HL-60 (cell line): ENCODE results near the gene SIRT6.

Experiments used
- DNase-seq, 2 experiments: peaks; one replicate each; pipeline ENCODE4 v3.0.0-alpha.2; 2010 to 2020; ENCODE audit warnings: low read depth in 1 of 2, low spot score in 1 of 2
- H3K27ac ChIP-seq: fragments of 250-450 bp; sonication (Bioruptor Pico); replicated peaks from 2 replicates; pipeline ENCODE4 v1.5.1; 2020; ENCODE audit warnings: mild to moderate bottlenecking, moderate library complexity
- H3K27me3 ChIP-seq: fragments of 250-450 bp; sonication (Bioruptor Pico); 2 replicates; pipeline ENCODE4 v1.5.1; 2021; ENCODE audit warnings: mild to moderate bottlenecking, moderate library complexity; ENCODE audit not compliant: insufficient read depth, poor library complexity, severe bottlenecking
- H3K4me3 ChIP-seq: replicated peaks from 2 replicates; pipeline ENCODE4 v1.5.1; 2011; ENCODE audit warnings: mild to moderate bottlenecking, control low read depth, low read length; ENCODE audit not compliant: insufficient read depth
- GABPA ChIP-seq: IDR thresholded peaks from 2 replicates; pipeline ENCODE4 v1.6.1; 2012; ENCODE audit warnings: low read depth
- POLR2AphosphoS5 ChIP-seq: IDR thresholded peaks from 2 replicates; pipeline ENCODE4 v1.6.1; 2012; ENCODE audit warnings: low read depth
- REST ChIP-seq: IDR thresholded peaks from 2 replicates; pipeline ENCODE4 v1.6.1; 2012; ENCODE audit warnings: low read depth; ENCODE audit not compliant: insufficient replicate concordance
- SPI1 ChIP-seq: IDR thresholded peaks from 2 replicates; pipeline ENCODE4 v1.6.1; 2012; ENCODE audit warnings: low read depth, mild to moderate bottlenecking, borderline replicate concordance
- TF ChIP-seq, protein P1 (sequence below): IDR thresholded peaks from one replicate; pipeline ENCODE4 v1.5.1; 2011; ENCODE audit warnings: low read length, control low read depth, inconsistent platforms; ENCODE audit not compliant: insufficient read depth

The SIRT6 gene

DNA sequence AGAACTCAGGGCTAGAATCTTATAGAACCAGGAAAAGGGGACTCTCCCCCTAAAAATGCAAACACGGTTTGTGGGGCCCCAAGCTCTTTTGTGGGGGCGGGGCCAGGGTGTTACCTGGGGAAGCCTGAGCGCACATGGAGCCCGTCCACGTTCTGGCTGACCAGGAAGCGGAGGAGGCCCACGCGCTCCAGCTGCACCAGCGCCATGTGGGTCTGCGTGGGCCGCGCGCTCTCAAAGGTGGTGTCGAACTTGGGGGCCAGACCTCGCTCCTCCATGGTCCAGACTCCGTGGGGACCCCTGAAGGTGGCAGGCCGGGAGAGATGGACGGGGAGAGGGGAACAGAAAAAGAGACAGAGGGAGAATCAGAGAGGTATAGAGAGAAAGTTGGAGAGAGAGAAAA lies 3.4 kb downstream of the SIRT6 start:
- no peak overlapping the region for H3K27ac ChIP-seq
- no peaks in the 10 kb centered on the region for H3K27me3 ChIP-seq
- TF ChIP-seq REST: no peak
- TF ChIP-seq POLR2AphosphoS5: no peak
- no peak for TF ChIP-seq SPI1
- TF ChIP-seq, protein P1, sequence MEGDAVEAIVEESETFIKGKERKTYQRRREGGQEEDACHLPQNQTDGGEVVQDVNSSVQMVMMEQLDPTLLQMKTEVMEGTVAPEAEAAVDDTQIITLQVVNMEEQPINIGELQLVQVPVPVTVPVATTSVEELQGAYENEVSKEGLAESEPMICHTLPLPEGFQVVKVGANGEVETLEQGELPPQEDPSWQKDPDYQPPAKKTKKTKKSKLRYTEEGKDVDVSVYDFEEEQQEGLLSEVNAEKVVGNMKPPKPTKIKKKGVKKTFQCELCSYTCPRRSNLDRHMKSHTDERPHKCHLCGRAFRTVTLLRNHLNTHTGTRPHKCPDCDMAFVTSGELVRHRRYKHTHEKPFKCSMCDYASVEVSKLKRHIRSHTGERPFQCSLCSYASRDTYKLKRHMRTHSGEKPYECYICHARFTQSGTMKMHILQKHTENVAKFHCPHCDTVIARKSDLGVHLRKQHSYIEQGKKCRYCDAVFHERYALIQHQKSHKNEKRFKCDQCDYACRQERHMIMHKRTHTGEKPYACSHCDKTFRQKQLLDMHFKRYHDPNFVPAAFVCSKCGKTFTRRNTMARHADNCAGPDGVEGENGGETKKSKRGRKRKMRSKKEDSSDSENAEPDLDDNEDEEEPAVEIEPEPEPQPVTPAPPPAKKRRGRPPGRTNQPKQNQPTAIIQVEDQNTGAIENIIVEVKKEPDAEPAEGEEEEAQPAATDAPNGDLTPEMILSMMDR: no peak
- no peak for TF ChIP-seq GABPA
- DNase-seq: no peak
- no peak overlapping the region for H3K4me3 ChIP-seq

DNA sequence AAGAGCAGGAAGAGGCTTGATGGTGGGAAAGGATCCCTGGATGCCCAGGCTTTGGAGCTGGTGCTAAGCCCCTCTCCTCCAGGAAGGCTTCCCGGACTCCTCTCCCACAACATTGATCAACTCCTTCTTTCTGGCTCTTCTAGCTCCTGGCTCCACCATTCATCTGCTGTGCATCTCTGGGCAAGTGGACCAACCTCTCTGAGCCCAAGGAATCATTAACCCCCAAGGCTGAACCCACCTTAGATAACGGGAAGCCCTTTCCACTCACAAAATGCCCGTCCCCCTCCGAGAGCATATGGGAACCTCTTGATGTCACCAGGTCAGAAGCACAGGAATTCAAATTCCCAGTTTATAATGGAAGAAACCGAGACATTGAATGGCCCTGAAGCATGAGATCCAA lies 5.2 kb downstream of the SIRT6 start:
- H3K4me3 ChIP-seq: no peak overlapping the region
- H3K27ac ChIP-seq: no peak overlapping the region
- TF ChIP-seq POLR2AphosphoS5: no peak
- no peak for TF ChIP-seq GABPA
- TF ChIP-seq SPI1: no peak
- TF ChIP-seq, protein P1: no peak
- DNase-seq: no peak
- H3K27me3 ChIP-seq: no peaks in the 10 kb centered on the region

DNA sequence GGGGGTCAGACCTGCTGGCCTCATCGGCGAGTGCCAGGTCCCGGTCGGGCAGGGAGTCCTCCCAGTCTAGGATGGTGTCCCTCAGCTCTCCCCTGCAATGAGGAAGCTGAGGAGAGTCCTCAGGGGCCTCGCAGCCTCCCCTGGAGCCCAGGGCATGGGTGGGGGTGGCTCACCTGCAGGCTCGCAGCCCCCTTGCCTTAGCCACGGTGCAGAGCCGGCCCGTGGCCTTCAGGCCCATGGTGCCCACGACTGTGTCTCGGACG lies 6.8 kb downstream of the SIRT6 start:
- H3K27ac ChIP-seq: no peak overlapping the region
- H3K27me3 ChIP-seq: no peaks in the 10 kb centered on the region
- H3K4me3 ChIP-seq: no peak overlapping the region
- TF ChIP-seq, protein P1: no peak
- TF ChIP-seq GABPA (no peak), REST (no peak), SPI1 (no peak), POLR2AphosphoS5 (no peak)
- DNase-seq: no peak

GRCh38 chr19:4174895-4175668 lies 7.3 kb downstream of the SIRT6 start:
- Histone ChIP-seq H3K4me3 (no peak overlapping the region), H3K27ac (no peak overlapping the region), H3K27me3 (no peaks in the 10 kb centered on the region)
- no peak for DNase-seq
- TF ChIP-seq GABPA (no peak), POLR2AphosphoS5 (0 out of 2 replicates have a peak, but pooled peaks have one; percentile 17)
